GM10248 (cell line): ENCODE results near the gene NOD1.

Source experiments
- CTCF ChIA-PET: fragments of 300-600 bp; sonication (Branson Sonifier 250); formaldehyde crosslinking; extraction: SDS; loops from one replicate; lab custom pipeline; 2021; ENCODE audit warnings: antibody characterized with exemption; lab: Yijun Ruan, JAX
- POLR2A ChIA-PET: fragments of 350-650 bp; sonication (Branson Sonifier 250); formaldehyde crosslinking; extraction: SDS; loops from one replicate; lab custom pipeline; 2020; ENCODE audit warnings: antibody characterized with exemption; lab: Yijun Ruan, JAX
- DNase-seq: peaks from one replicate; pipeline ENCODE4 v3.0.0; 2012; ENCODE audit errors: extremely low spot score
- TF ChIP-seq, protein P1 (sequence below): IDR thresholded peaks from 2 replicates; pipeline ENCODE4 v1.5.1; 2012; ENCODE audit warnings: mild to moderate bottlenecking, low read depth; ENCODE audit errors: extremely low read depth, missing control alignments, control extremely low read depth

The NOD1 gene

DNA sequence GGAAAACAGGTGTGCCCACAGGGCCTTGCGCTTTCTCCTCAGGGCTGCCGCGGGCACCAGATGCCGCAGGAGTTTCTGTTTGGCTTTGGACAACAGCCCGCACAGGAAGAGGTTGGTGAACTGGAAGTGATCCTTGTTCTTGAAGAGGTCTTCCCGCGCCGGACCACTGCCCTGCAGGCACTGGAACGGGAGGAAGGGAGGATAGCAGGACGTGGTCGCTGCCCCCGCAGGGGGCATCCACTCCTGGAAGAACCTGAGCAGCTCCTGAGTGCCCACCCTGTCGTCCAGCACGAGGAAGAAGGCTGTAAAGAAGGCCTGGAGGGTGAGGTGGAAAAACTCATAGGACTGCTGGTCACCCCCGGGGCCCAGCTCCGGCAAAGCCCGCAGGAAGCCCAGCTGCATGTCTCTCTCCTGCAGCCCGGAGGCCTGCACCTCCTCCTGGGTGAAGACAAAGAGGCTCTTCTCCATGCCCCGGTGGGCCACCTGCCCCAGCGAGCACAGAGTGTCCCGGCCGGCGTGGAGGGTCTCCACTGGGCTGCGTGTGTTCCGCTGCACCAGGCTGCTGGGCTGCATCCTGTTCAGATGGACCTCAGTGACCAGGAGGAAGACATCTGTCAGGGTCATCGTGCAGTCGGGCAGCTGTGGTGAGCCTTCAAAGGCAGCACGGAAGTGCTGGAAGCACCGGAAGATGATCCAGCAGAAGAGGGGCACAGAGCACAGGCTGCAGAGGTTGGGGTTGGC, 26.9 kb downstream of the NOD1 start:
- TF ChIP-seq, protein P1, sequence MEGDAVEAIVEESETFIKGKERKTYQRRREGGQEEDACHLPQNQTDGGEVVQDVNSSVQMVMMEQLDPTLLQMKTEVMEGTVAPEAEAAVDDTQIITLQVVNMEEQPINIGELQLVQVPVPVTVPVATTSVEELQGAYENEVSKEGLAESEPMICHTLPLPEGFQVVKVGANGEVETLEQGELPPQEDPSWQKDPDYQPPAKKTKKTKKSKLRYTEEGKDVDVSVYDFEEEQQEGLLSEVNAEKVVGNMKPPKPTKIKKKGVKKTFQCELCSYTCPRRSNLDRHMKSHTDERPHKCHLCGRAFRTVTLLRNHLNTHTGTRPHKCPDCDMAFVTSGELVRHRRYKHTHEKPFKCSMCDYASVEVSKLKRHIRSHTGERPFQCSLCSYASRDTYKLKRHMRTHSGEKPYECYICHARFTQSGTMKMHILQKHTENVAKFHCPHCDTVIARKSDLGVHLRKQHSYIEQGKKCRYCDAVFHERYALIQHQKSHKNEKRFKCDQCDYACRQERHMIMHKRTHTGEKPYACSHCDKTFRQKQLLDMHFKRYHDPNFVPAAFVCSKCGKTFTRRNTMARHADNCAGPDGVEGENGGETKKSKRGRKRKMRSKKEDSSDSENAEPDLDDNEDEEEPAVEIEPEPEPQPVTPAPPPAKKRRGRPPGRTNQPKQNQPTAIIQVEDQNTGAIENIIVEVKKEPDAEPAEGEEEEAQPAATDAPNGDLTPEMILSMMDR = no peak
- ChIA-PET POLR2A (no interaction called here), CTCF (no interaction called here)
- no peak for DNase-seq

DNA sequence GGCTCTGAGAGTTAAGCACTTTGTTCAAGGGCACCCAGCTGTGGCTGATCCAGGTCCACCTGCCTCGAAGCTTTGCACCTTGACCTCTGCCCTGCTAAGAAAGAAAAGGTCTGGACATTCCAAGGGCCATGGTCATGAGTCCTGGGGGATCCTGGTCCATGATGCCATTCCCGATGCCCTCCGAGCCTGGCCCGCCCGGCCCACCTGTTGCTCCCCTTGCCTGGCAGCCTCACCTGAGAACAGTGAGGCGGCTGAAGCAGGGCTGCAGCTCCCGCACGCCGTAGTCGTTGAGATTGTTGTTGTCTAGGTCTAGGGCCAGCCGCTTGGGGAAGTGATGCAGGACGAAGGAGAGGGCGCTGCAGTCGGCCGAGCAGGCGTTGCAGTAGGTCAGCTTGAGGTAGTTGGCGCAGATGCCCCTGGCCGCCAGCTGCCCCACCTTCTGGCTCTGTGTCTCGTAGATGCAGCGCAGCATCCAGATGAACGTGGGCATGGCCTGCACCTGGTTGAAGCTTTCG, 27.5 kb downstream of the NOD1 start:
- no peak for DNase-seq
- TF ChIP-seq, protein P1 = no peak
- CTCF ChIA-PET = interaction anchor here (1.2 kb wide), 1 partner anchor 9 kb away, joined by 3 read pairs; no protein-coding TSS in a partner anchor
- POLR2A ChIA-PET = no interaction called here

DNA sequence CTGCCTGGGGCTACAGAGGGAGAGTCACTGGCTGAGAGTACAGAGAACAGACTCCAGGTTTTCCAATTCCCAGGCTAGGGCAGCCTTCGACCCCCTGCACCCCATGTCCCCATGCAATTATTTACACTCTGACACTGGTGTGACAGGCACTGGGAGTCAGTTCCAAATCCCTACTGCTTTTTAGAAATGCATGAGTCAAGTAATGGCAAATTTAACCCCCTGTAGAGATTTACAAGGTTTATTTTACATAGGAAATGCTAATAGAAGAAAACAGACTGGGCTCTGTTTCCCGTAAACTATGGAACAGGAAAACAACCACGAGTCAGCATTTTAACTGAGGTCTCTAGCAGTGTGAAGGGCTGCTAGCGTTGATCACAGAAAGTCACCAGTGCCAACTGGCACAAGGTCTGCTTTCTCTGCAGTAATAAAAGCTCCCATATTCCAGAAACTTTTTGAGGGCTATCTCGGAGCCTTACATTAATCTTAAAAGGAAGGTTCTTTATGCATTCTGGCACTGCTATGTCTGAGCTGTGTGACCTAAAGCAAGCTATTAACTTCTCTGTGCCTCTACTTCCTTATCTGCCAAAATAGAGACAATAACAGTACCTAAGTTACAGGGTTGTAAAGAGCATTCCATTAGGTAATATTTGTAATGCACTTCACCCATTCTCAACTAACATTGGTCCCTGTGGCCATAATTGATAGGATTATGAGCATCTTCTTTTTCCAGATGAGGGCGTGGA, 28.2 kb downstream of the NOD1 start:
- TF ChIP-seq, protein P1 = no peak
- CTCF ChIA-PET = interaction anchor here (1.2 kb wide), 1 partner anchor 10 kb away, joined by 3 read pairs; no protein-coding TSS in a partner anchor
- no peak for DNase-seq
- POLR2A ChIA-PET = no interaction called here

DNA sequence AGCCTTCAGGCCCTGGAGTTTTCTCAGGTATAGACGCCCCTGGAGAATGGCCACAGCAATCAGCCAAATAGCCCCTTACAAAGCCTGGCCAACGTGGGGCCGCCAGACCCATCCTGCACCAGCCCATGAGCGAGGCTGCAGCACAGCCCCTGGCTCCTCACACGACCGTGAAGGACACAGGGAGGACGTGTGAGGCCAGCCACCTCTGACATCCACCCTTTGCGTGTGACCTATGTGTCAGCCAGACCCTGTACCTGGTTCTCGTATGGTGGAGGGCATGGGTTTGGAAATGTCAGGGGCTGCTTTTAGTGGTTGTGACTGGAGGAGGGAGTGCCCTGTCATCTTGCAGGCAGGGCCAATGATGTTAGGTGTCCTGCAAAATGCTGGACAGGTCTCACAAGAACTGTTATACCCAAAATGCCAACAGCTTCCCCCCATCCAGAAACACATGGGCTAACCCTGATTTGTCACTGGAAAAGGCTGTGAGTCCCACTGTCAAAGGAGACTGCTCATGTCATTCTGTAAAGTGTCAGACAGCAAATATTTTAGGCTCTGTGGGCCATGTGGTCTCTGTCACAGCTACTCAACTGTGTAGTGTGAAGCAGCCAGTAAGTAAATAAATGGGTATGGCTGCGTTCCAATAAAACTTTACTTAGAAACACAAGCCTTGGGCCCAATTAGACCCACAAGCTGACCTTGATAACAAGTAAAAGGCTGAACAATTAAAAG, 30.0 kb downstream of the NOD1 start:
- ChIA-PET CTCF (interaction anchor here (1.2 to 1.9 kb wide), 2 partner anchors 12 kb away, joined by 4 to 5 read pairs; no protein-coding TSS in a partner anchor), POLR2A (no interaction called here)
- TF ChIP-seq, protein P1 = no peak
- no peak for DNase-seq

DNA sequence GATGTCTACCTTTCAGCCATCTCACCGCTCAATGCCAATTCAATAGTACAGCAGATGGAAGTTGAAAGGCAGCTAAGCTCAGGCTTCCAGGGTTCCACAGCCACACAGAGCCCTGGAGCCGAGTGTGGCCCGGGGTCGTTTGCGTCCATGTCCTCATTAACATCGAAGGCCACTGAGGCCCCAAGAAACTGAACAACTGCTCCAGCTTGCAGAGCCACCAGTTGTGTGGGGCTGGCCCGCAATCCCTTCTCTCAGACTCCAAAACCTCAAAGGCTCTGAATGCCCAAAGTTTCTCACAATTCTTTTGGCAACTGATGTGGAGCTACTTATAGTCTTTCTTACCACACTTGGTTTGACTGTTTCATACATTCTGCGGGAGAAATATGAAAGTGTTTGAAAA, 31.1 kb downstream of the NOD1 start:
- ChIA-PET CTCF (interaction anchor here (1.4 to 1.7 kb wide), 2 partner anchors 14 to 21 kb away, joined by 3 read pairs; no protein-coding TSS in a partner anchor), POLR2A (no interaction called here)
- DNase-seq = no peak
- TF ChIP-seq, protein P1 = no peak

DNA sequence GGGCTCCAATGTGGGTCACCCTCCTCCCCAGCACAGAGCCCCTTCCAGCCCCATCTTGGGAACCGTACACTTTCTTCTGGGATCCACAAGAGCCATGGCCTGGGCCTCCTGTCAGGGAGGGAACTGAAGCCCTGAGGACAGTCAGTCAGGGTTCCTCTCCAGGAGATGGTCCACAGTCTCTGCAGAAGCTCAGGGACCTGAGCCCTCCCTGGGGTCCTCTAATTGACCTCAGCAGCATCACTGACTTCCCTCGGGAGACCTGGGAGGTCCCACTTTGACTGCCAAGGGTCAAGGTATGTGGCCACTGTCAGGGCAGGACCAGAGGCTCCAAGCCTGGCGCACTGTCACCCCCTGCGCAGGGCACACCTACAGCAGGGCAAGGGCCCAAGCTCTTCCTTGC, 32.3 kb downstream of the NOD1 start:
- DNase-seq = no peak
- TF ChIP-seq, protein P1 = no peak
- CTCF ChIA-PET = interaction anchor here (0.8 to 1.8 kb wide), 5 partner anchors 8 to 168 kb away, joined by 3 to 5 read pairs (median 3); no protein-coding TSS in a partner anchor
- POLR2A ChIA-PET = no interaction called here
